HepG2 (cell line): ENCODE measurements around the gene CKS1B. TPM values are rescaled to one million over a fixed set of nuclear protein-coding genes. Genes with fewer than 3 reads are reported as not detected.

Source experiments
- ATAC-seq: fragments of 200-7000 bp; cut with Tn5 transposase; 3 replicates; pipeline ENCODE4 v1.9.1; 2020; ENCODE audit warnings: mild to moderate bottlenecking, moderate library complexity
- BruUV-seq: library from RNA; stranded (reverse); fragments of 400-500 nt; replicated peaks from 2 replicates; lab custom pipeline; 2021; lab: Mats Ljungman, UMichigan
- CTCF ChIA-PET: fragments of 300-600 bp; formaldehyde crosslinking; extraction: SDS; loops from one replicate; lab custom pipeline; 2021; ENCODE audit warnings: low total read pairs, inconsistent platforms, low intra/inter-chr PET ratio; lab: Yijun Ruan, JAX
- POLR2A ChIA-PET: fragments of 350-600 bp; sonication (Branson Sonifier 250); formaldehyde crosslinking; loops from one replicate; lab custom pipeline; 2020; ENCODE audit warnings: antibody characterized with exemption, inconsistent platforms; lab: Yijun Ruan, JAX
- DNase-seq: peaks from one replicate; pipeline ENCODE4 v3.0.0-alpha.2; 2015; ENCODE audit warnings: low spot score
- FAIRE-seq: peaks from 3 replicates; lab custom pipeline; 2011; peaks lifted over from hg19 to GRCh38; lab: Jason Lieb, UNC
- H2AFZ ChIP-seq: one replicate; pipeline ENCODE4 v1.6.1; 2011; ENCODE audit warnings: low read length, inconsistent platforms
- H3K27ac ChIP-seq: fragments of 300-600 bp; 3 replicates; pipeline ENCODE4 v1.8.0; 2011; ENCODE audit warnings: mixed run types, mild to moderate bottlenecking, mixed read lengths, low read length, inconsistent platforms; ENCODE audit not compliant: insufficient read depth; ENCODE audit errors: extremely low read length
- H3K27me3 ChIP-seq, 2 experiments: fragments of 200-600 bp in 1 of 2; 2 replicates in 1 of 2; 3 replicates in 1 of 2; pipeline versions ENCODE4 v1.6.0 to v1.8.0; 2011; ENCODE audit warnings: low read length in 2 of 2, mild to moderate bottlenecking in 2 of 2, moderate library complexity in 2 of 2, inconsistent platforms in 1 of 2; ENCODE audit not compliant: insufficient read depth in 2 of 2, control insufficient read depth in 1 of 2
- H3K36me3 ChIP-seq, 2 experiments: fragments of 200-600 bp in 1 of 2; replicated peaks in 1 of 2; 2 replicates in 1 of 2; 3 replicates in 1 of 2; pipeline versions ENCODE4 v1.5.1 to v1.8.0; 2011; ENCODE audit warnings: low read length in 2 of 2, inconsistent platforms in 1 of 2; ENCODE audit not compliant: insufficient read depth in 2 of 2, control insufficient read depth in 1 of 2
- H3K4me1 ChIP-seq: 2 replicates; pipeline ENCODE4 v1.5.1; 2012; ENCODE audit warnings: low read length, inconsistent platforms; ENCODE audit not compliant: insufficient read depth
- H3K4me2 ChIP-seq: 2 replicates; pipeline ENCODE4 v1.6.0; 2011; ENCODE audit warnings: low read depth, low read length, inconsistent platforms
- H3K4me3 ChIP-seq, 3 experiments: fragments of 200-600 bp in 1 of 3; sonication (generic), shearing (Covaris generic) in 1 of 3; replicated peaks in 1 of 3; 2 replicates each; pipeline ENCODE4 v1.5.1; 2011 to 2016; ENCODE audit warnings: low read length in 3 of 3, inconsistent platforms in 2 of 3, low read depth in 2 of 3, mild to moderate bottlenecking in 2 of 3, control low read depth in 1 of 3, mixed read lengths in 1 of 3; ENCODE audit not compliant: insufficient read depth in 1 of 3
- H3K79me2 ChIP-seq: one replicate; pipeline ENCODE4 v1.6.1; 2011; ENCODE audit warnings: low read length, inconsistent platforms; ENCODE audit not compliant: insufficient read depth
- H3K9ac ChIP-seq: 2 replicates; pipeline ENCODE4 v1.6.0; 2011; ENCODE audit warnings: mild to moderate bottlenecking, low read depth, low read length, inconsistent platforms; ENCODE audit not compliant: insufficient read depth
- H3K9me3 ChIP-seq: 2 replicates; pipeline ENCODE4 v1.5.1; 2012; ENCODE audit warnings: mild to moderate bottlenecking, low read length
- H4K20me1 ChIP-seq: 2 replicates; pipeline ENCODE4 v1.6.0; 2011; ENCODE audit warnings: inconsistent platforms, mild to moderate bottlenecking, low read length, moderate library complexity; ENCODE audit not compliant: insufficient read depth
- DNMT3B ChIP-seq: conservative IDR thresholded peaks from 2 replicates; pipeline ENCODE4 v1.6.1; 2016; ENCODE audit warnings: missing biosample characterization, control low read depth
- HCFC1 ChIP-seq: fragments of 150-350 bp; IDR thresholded peaks from 2 replicates; pipeline ENCODE4 v1.6.1; 2014; ENCODE audit warnings: low read depth, low read length
- KLF6 ChIP-seq: IDR thresholded peaks from 2 replicates; pipeline ENCODE4 v1.8.0; 2016; ENCODE audit warnings: missing biosample characterization, missing genetic modification reagents
- KLF9 ChIP-seq: IDR thresholded peaks from 2 replicates; pipeline ENCODE4 v1.6.1; 2016; ENCODE audit warnings: low read depth
- MIER3 ChIP-seq: IDR thresholded peaks from 2 replicates; pipeline ENCODE4 v1.6.1; 2016; ENCODE audit warnings: missing compliant biosample characterization, borderline replicate concordance
- PRMT3 ChIP-seq: sonication (generic); formaldehyde crosslinking; IDR thresholded peaks from 2 replicates; pipeline ENCODE4 v1.8.1; 2022; ENCODE audit warnings: low read depth, mild to moderate bottlenecking, moderate library complexity, missing genetic modification reagents, borderline replicate concordance
- SP2 ChIP-seq: sonication (generic); formaldehyde crosslinking; IDR thresholded peaks from 2 replicates; pipeline ENCODE4 v1.5.1; 2020; ENCODE audit warnings: mild to moderate bottlenecking, missing genetic modification reagents
- TAF15 ChIP-seq: fragments of 200-400 bp; formaldehyde crosslinking; IDR thresholded peaks from one replicate; pipeline ENCODE4 v1.6.1; 2018; ENCODE audit warnings: mild to moderate bottlenecking, low read depth, low read length; ENCODE audit not compliant: poor library complexity, severe bottlenecking
- WIZ ChIP-seq: sonication (generic); formaldehyde crosslinking; IDR thresholded peaks from 2 replicates; pipeline ENCODE4 v1.5.1; 2020; ENCODE audit warnings: mild to moderate bottlenecking, missing genetic modification reagents
- ZNF138 ChIP-seq: sonication (generic); formaldehyde crosslinking; IDR thresholded peaks from 2 replicates; pipeline ENCODE4 v1.5.0; 2020; ENCODE audit warnings: mild to moderate bottlenecking, low read depth, missing genetic modification reagents
- ZNF225 ChIP-seq: sonication (generic); formaldehyde crosslinking; IDR thresholded peaks from 2 replicates; pipeline ENCODE4 v1.4.0; 2020; ENCODE audit warnings: mild to moderate bottlenecking, missing genetic modification reagents
- ZNF430 ChIP-seq: sonication (generic); formaldehyde crosslinking; IDR thresholded peaks from 2 replicates; pipeline ENCODE4 v1.9.0; 2021; ENCODE audit warnings: mild to moderate bottlenecking, missing genetic modification reagents
- ZNF451 ChIP-seq: sonication (generic); formaldehyde crosslinking; IDR thresholded peaks from 2 replicates; pipeline ENCODE4 v1.5.0; 2020; ENCODE audit warnings: mild to moderate bottlenecking, missing genetic modification reagents
- ZNF484 ChIP-seq: sonication (generic); formaldehyde crosslinking; IDR thresholded peaks from 2 replicates; pipeline ENCODE4 v1.5.1; 2020; ENCODE audit warnings: mild to moderate bottlenecking, low read depth, missing genetic modification reagents, borderline replicate concordance
- ZNF746 ChIP-seq: sonication (generic); formaldehyde crosslinking; IDR thresholded peaks from 2 replicates; pipeline ENCODE4 v1.8.0; 2022; ENCODE audit warnings: mild to moderate bottlenecking, missing genetic modification reagents
- ZNF780A ChIP-seq: sonication (generic); formaldehyde crosslinking; IDR thresholded peaks from 2 replicates; pipeline ENCODE4 v1.8.0; 2022; ENCODE audit warnings: mild to moderate bottlenecking, missing genetic modification reagents, moderate library complexity
- WGBS: methylation state at CpG from one replicate; pipeline ENCODE4 v1.1.6; 2017; ENCODE audit warnings: low lambda C conversion rate; 5-methylcytosine and 5-hydroxymethylcytosine counted together
- in situ Hi-C: cut with HindIII; loops from 2 replicates; pipeline ENCODE4 v1.10.0; 2017; ENCODE audit warnings: low pct_unique_long_range_greater_than_20kb; ENCODE audit not compliant: extremely low pct_ligation_motif_present
- intact Hi-C: fragments of 100-400 bp; cut with micrococcal nuclease; formaldehyde crosslinking; loops from one replicate; pipeline ENCODE4 v1.10.0; 2022; ENCODE audit not compliant: unreplicated experiment
- polyA plus RNA-seq, 8 experiments: library from polyadenylated mRNA; depleted of rRNA in 3 of 8; stranded (reverse) in 7 of 8; unstranded in 1 of 8; fragments of >200 nt; fragmentation: Illumina TruSeq in 4 of 8; extraction: Trizol in 4 of 8; gene quantifications; 2 replicates each; pipeline versions ENCODE4 v1.2.1 to v1.2.3, GENCODE V29; 2011 to 2016; ENCODE audit warnings: low read depth in 4 of 8, missing spikeins in 1 of 8, mixed read lengths in 1 of 8; ENCODE audit not compliant: insufficient read depth in 1 of 8
- total RNA-seq, 5 experiments: library from RNA; depleted of rRNA; stranded (reverse); fragments of >200 nt; fragmentation: Illumina TruSeq; extraction: Trizol; gene quantifications; 2 replicates each; pipeline ENCODE4 v1.2.3, GENCODE V29; 2016; ENCODE audit warnings: low read depth in 1 of 5
- TF ChIP-seq, protein P1 (sequence below): sonication (generic); formaldehyde crosslinking; IDR thresholded peaks from 2 replicates; pipeline ENCODE4 v1.4.0; 2020; ENCODE audit warnings: mild to moderate bottlenecking, missing genetic modification reagents
- TF ChIP-seq, protein P2 (sequence below): sonication (generic); formaldehyde crosslinking; IDR thresholded peaks from 2 replicates; pipeline ENCODE4 v1.9.0; 2021; ENCODE audit warnings: missing genetic modification reagents, borderline replicate concordance
- TF ChIP-seq, protein P3 (sequence below): sonication (generic); formaldehyde crosslinking; IDR thresholded peaks from 2 replicates; pipeline ENCODE4; 2020; ENCODE audit warnings: missing genetic modification reagents, mild to moderate bottlenecking, borderline replicate concordance

CKS1B gene
- total and polyA plus RNA-seq, 2 of the 13 experiments (the other 11 are each of a cell fraction or from before 2014, with no cell fraction given), result 217 to 222 TPM

DNA sequence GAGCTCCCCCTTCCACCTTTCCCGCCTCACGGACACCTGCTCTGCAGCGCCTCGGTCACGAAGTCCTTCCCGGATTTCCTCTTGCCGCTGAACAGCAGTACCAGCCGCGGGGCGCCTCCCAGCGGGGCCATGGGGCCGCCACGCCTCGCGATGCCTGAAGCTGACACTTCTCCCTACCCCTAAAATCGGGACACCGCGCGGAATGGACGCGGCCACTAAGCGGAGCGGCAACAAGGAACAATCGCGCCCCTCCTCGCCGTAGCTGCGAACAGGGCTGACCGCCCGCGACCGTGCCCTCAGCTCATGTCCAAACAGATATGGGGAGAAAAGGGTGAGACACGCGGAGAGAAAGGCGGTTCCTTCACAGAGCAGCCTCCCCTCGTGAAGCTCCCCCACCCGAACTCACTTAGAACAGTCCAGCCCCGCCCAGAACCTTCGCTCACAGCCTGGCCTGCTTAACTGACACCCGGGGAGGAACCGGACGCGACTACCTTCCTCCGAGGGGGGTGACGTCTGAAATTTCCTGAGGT is 37.9 kb upstream of the CKS1B start, which contains the start of gene PMVK:
Gene PMVK, minus strand, starts transcription at position 165 of the 530 bp plus-strand sequence. Its CDS starts 34 bp downstream, at position 131.
- Histone ChIP-seq H4K20me1 (no peaks in the 10 kb centered on the region), H3K36me3 (no peaks in the 10 kb centered on the region)
- TF ChIP-seq ZNF225 (CRISPR knock-in tag) (peak; percentile 94), ZNF138 (CRISPR knock-in tag) (0 out of 2 replicates have a peak, but pooled peaks have one; percentile 95), DNMT3B (CRISPR knock-in tag) (peak; percentile 86; the same call in 1 of the 2 replicates), ZNF780A (CRISPR knock-in tag) (peak; percentile 98), KLF6 (peak; percentile 96), HCFC1 (no peak), ZNF746 (CRISPR knock-in tag) (peak; percentile 83), MIER3 (CRISPR knock-in tag) (peak; percentile 61; the same call in 1 of the 2 replicates), KLF9 (peak; percentile 97), PRMT3 (CRISPR knock-in tag) (peak; percentile 99; the same call in 1 of the 2 replicates), ZNF451 (peak; percentile 100), SP2 (CRISPR knock-in tag) (0 out of 2 replicates have a peak, but pooled peaks have one; percentile 40), ZNF430 (CRISPR knock-in tag) (peak; percentile 99), TAF15 (no peak), WIZ (peak; percentile 87; the same call in 1 of the 2 replicates), ZNF484 (CRISPR knock-in tag) (peak; percentile 93; the same call in 1 of the 2 replicates)
- TF ChIP-seq, protein P1, sequence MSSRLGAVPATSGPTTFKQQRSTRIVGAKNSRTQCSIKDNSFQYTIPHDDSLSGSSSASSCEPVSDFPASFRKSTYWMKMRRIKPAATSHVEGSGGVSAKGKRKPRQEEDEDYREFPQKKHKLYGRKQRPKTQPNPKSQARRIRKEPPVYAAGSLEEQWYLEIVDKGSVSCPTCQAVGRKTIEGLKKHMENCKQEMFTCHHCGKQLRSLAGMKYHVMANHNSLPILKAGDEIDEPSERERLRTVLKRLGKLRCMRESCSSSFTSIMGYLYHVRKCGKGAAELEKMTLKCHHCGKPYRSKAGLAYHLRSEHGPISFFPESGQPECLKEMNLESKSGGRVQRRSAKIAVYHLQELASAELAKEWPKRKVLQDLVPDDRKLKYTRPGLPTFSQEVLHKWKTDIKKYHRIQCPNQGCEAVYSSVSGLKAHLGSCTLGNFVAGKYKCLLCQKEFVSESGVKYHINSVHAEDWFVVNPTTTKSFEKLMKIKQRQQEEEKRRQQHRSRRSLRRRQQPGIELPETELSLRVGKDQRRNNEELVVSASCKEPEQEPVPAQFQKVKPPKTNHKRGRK (CRISPR knock-in tag), result no peak
- TF ChIP-seq, protein P2, sequence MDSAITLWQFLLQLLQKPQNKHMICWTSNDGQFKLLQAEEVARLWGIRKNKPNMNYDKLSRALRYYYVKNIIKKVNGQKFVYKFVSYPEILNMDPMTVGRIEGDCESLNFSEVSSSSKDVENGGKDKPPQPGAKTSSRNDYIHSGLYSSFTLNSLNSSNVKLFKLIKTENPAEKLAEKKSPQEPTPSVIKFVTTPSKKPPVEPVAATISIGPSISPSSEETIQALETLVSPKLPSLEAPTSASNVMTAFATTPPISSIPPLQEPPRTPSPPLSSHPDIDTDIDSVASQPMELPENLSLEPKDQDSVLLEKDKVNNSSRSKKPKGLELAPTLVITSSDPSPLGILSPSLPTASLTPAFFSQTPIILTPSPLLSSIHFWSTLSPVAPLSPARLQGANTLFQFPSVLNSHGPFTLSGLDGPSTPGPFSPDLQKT, result no peak; the same call in 1 of the 2 replicates
- TF ChIP-seq, protein P3, sequence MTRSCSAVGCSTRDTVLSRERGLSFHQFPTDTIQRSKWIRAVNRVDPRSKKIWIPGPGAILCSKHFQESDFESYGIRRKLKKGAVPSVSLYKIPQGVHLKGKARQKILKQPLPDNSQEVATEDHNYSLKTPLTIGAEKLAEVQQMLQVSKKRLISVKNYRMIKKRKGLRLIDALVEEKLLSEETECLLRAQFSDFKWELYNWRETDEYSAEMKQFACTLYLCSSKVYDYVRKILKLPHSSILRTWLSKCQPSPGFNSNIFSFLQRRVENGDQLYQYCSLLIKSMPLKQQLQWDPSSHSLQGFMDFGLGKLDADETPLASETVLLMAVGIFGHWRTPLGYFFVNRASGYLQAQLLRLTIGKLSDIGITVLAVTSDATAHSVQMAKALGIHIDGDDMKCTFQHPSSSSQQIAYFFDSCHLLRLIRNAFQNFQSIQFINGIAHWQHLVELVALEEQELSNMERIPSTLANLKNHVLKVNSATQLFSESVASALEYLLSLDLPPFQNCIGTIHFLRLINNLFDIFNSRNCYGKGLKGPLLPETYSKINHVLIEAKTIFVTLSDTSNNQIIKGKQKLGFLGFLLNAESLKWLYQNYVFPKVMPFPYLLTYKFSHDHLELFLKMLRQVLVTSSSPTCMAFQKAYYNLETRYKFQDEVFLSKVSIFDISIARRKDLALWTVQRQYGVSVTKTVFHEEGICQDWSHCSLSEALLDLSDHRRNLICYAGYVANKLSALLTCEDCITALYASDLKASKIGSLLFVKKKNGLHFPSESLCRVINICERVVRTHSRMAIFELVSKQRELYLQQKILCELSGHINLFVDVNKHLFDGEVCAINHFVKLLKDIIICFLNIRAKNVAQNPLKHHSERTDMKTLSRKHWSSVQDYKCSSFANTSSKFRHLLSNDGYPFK, result peak; percentile 92; the same call in 1 of the 2 replicates

More for the DNA sequence above, 37.9 kb upstream of the CKS1B start, which contains the start of gene PMVK:
- no TSS peak for BruUV-seq
- peak; percentile 88 for DNase-seq
- H3K4me1 ChIP-seq, result peaks cover 74% of the 10 kb centered on the region
- intact Hi-C loops, result loop anchor here (2.0 kb wide), 1 partner anchor 30 kb away; no protein-coding TSS in a partner anchor
- no peaks in the 10 kb centered on the region for H3K9me3 ChIP-seq
- H3K27ac ChIP-seq, result peak within 1 kb of the TSS; percentile 99
- peak; percentile 94 for FAIRE-seq
- no peaks in the 10 kb centered on the region for H3K27me3 ChIP-seq
- peak; percentile 69 for ATAC-seq
- POLR2A ChIA-PET, result interaction anchor here (1.0 to 2.6 kb wide), 20 partner anchors 9 to 1804 kb away, joined by 3 to 28 read pairs (median 5); partner anchors contain the start of genes EFNA4, MRPL24, PBXIP1 and PYGO2
- peak within 1 kb of the TSS; percentile 91 for H3K4me2 ChIP-seq
- peak within 1 kb of the TSS; percentile 78 for H2AFZ ChIP-seq
- peak within 1 kb of the TSS; percentile 57 to 77 (median 69) for H3K4me3 ChIP-seq
- H3K79me2 ChIP-seq, result no peaks in the 10 kb centered on the region
- CTCF ChIA-PET, result interaction anchor here (1.3 kb wide), 1 partner anchor 30 kb away, joined by 6 read pairs; no protein-coding TSS in a partner anchor
- H3K9ac ChIP-seq, result peak within 1 kb of the TSS; percentile 95
- WGBS, result 0% methylated on average over 18 of the region's 45 CpGs
- in situ Hi-C loops, result no loop called here
